ENCODE measurements around the gene BIRC5.
"Not testable (repeated sequence)": the region's sequence is repeated elsewhere in the genome, so short reads cannot be mapped to it uniquely, and the experiment has no call there.

Gene BIRC5

GRCh38 chr17:78214016-78214705, at the start of gene BIRC5:
BIRC5 (plus strand) TSS chr17:78214253; CDS start chr17:78214317, 64 bp downstream.
- peak; percentile 64 to 65 for DNase-seq (ENCODE audit: low read depth in 2 of 2)

GRCh38 chr17:78164748-78165607, 49.1 kb upstream of the BIRC5 start:
- DNase-seq (ENCODE audit: low read depth in 2 of 2): no peak

- no peak for DNase-seq (ENCODE audit: low read depth in 2 of 2)
Measured at GRCh38 chr17:78166416-78166815, 47.6 kb upstream of the BIRC5 start.

- DNase-seq (ENCODE audit: low read depth in 2 of 2): peak in 1 of 2 experiments; percentile 13
Measured at GRCh38 chr17:78168242-78168902, 45.7 kb upstream of the BIRC5 start, which contains the start of gene SYNGR2. SYNGR2 (plus strand) TSS chr17:78168581; CDS start chr17:78168617, 36 bp downstream.

- DNase-seq (ENCODE audit: low read depth in 2 of 2): no peak
Measured at GRCh38 chr17:78168903-78169793, 44.9 kb upstream of the BIRC5 start.

- DNase-seq (ENCODE audit: low read depth in 2 of 2): no peak
Measured at GRCh38 chr17:78170692-78171590, 43.1 kb upstream of the BIRC5 start.

GRCh38 chr17:78171591-78172248, 42.3 kb upstream of the BIRC5 start:
- DNase-seq (ENCODE audit: low read depth in 2 of 2): not testable (repeated sequence)

- DNase-seq (ENCODE audit: low read depth in 2 of 2): no peak
Measured at GRCh38 chr17:78172249-78173051, 41.6 kb upstream of the BIRC5 start.

GRCh38 chr17:78173097-78173715, 40.8 kb upstream of the BIRC5 start:
- DNase-seq (ENCODE audit: low read depth in 2 of 2): no peak

GRCh38 chr17:78174346-78174869, 39.6 kb upstream of the BIRC5 start:
- no peak for DNase-seq (ENCODE audit: low read depth in 2 of 2)

GRCh38 chr17:78174870-78175642, 39.0 kb upstream of the BIRC5 start:
- DNase-seq (ENCODE audit: low read depth in 2 of 2): no peak

GRCh38 chr17:78175643-78175981, 38.4 kb upstream of the BIRC5 start:
- no peak for DNase-seq (ENCODE audit: low read depth in 2 of 2)

GRCh38 chr17:78176548-78177025, 37.5 kb upstream of the BIRC5 start:
- peak in 1 of 2 experiments; percentile 12 for DNase-seq (ENCODE audit: low read depth in 2 of 2)

GRCh38 chr17:78179372-78179771, 34.7 kb upstream of the BIRC5 start:
- DNase-seq (ENCODE audit: low read depth in 2 of 2): no peak

GRCh38 chr17:78180083-78180482, 34.0 kb upstream of the BIRC5 start:
- no peak for DNase-seq (ENCODE audit: low read depth in 2 of 2)

- no peak for DNase-seq (ENCODE audit: low read depth in 2 of 2)
Measured at GRCh38 chr17:78180508-78180907, 33.5 kb upstream of the BIRC5 start.

- no peak for DNase-seq (ENCODE audit: low read depth in 2 of 2)
Measured at GRCh38 chr17:78182504-78182903, 31.5 kb upstream of the BIRC5 start.
